ENCODE results near the gene PTMS.
A peak's percentile ranks its signal among the peaks of the same experiment; 100 is the strongest.
"Not testable (repeated sequence)": the region's sequence is repeated elsewhere in the genome, so short reads cannot be mapped to it uniquely, and the experiment has no call there.

PTMS gene, protein sequence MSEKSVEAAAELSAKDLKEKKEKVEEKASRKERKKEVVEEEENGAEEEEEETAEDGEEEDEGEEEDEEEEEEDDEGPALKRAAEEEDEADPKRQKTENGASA

DNA sequence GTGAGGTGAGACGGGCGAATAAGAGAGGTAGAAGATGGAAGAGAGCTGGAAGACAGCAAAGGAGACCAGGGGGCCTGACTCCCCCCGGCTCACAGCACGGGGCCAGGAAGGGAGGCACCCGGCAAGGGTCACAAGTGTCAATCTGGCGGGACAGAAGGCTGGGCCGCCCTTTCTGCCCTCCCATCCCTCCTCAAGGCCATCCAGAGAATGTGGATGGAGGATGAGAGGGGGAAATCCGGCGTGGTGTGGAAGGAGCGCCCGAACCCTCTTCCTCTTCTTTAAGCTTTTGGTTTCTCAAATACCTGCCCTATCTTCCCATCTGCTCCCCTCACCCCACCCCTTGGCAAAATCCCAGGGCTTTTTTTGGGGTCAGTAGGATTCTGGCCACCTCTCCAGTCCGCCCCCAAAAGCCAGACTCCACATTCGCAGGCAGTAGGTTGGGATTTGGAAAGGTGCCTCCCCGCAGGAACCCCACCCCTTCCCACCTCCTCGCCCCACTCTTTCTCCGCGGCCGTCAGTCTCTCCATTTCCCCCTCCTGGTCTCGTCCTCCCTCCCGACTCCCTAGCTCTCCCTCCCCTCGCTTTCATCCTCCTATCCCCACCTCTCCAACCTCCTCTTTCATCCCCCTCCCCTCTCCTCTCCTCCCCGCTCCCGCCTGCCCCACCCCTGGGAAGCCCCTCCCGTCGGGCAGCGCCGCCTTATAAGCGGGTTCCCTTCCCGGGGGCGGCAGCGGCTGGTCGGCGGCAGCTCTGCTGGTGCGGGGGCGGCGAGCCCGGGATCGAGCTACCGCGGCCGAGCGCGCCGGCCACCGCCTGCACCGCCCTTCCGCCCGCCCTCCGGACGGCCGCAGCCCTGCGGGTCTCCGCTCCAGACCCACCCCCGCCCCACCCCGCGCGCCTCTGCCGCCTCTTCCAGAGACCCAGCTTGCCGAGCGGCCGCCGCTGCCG, at the start of gene PTMS:
Gene PTMS (plus strand): TSS at position 730 of the 948 bp plus-strand sequence. CDS start 343 bp downstream, outside the sequence.
- DNase-seq: peak in 1 of 2 donors; percentile 42

DNA sequence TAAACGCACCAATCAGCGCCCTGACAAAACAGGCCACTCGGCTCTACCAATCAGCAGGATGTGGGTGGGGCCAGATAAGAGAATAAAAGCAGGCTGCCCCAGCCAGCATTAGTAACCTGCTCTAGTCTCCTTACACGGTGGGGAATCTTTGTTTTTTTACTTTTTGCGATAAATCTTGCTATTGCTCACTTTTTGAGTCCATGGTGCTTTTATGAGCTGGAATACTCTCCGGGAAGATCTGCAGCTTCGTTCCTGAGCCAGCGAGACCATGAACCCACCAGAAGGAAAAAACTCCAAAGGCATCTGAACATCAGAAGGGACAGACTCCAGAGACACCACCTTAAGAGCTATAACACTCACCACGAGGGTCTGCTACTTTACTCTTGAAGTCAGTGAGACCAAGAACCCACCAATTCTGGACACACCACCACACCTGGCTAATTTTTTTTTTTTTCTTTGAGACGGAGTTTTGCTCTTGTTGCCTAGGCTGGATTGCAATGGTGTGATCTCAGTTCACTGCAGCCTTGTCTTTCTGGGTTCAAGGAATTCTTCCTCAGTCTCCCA, 49.2 kb upstream of the PTMS start:
- no peak for DNase-seq

DNA sequence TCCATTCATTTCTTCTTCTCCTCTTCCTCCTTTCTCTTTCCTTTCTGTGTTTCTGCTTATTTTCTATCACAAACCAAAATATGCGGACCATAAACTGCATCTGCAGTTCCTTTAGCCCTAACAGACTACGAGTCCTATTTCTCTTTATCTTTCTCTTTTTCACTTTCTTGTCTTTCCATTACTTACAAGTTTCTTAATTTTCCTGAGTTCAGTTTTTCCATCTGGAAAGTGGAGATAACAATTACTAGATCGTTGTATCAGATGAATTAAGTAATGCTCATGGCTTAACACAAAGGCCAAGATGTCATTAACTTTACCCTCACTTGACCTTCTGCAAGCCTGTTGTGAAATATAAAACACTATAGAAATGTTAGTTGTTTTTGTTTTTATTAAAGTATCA, 43.3 kb upstream of the PTMS start:
- DNase-seq: no peak

DNA sequence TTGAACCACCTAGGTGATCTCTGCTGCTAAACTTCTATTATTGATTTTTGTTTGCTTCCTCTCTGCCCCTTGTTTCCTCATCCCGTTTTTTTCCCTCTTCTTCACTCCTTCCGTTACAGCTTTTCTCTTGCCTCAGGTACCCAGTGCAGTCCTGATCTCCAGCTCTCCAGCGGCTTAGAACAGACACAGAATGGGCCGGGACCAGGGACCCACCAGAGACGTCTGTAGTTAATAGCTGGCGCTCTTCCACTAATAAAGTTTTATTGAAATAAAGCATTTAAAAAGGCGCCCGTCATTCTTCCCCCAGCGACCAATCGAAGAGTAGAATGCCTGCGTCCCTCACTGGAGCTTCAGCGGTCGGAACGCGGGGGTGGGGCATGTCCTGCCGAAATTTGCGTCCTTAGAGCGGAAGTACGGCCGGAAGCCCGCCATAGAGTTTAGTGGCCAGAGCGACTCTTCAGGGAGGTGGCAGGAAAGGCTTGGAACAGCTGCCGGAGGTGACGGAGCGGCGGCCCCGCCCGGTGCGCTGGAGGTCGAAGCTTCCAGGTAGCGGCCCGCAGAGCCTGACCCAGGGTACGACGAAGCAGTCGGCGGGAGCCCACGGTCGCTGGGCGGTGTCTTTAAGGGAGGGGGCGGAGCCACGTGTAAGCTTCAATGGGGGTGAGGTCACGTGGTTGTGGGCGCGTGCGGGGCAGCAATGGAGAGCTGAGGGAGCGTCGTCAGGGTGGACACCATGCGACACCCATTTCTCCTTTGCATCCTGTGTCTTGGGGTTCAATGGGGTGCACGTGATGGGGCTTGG, 42.4 kb upstream of the PTMS start, which contains the start of gene COPS7A:
Gene COPS7A (plus strand): TSS at position 440 of the 802 bp plus-strand sequence. CDS start 611 bp downstream, outside the sequence.
- peak; percentile 98 for DNase-seq

DNA sequence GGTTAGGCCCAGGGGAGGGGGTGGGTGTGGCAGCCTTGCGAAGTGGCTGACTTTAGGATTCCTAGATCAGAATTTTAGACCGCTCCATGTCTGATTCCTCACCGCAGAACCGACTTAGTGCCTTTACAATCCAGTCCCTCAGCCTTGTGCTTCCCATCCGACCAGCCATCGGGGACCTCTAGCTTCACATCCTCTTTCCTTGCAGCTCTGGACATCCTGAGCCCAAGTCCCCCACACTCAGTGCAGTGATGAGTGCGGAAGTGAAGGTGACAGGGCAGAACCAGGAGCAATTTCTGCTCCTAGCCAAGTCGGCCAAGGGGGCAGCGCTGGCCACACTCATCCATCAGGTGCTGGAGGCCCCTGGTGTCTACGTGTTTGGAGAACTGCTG, 41.8 kb upstream of the PTMS start:
- DNase-seq: peak; percentile 34 to 46

DNA sequence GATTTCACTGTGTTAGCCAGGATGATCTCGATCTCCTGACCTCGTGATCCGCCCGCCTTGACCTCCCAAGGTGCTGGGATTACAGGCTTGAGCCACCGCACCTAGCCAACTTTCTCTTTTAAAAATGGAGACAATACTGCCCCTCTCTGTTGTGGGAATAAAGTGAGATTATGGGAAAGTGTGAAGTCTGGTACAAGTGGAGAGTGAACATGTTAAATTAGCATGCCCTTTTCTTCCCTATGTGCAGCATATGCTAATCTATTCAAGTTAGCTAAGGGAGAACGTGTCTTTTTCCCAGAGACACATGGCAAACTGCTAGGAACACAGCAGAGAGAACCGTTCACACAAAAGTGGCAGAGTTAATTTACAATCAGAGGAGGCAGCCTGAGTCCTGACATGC, 40.8 kb upstream of the PTMS start:
- no peak for DNase-seq

DNA sequence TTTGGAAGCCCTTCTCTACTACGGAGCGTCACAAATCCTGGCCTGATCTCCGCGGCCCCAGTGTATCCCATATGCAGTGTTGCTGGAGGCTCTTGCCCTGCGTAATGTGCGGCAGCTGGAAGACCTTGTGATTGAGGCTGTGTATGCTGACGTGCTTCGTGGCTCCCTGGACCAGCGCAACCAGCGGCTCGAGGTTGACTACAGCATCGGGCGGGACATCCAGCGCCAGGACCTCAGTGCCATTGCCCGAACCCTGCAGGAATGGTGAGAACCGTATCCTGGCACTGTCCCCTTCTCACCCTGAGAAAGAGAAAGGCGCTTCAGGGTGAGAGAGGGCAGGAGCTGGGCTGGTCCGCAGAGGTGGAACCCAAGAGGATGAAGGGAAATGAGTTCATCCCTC, 37.0 kb upstream of the PTMS start:
- no peak for DNase-seq

DNA sequence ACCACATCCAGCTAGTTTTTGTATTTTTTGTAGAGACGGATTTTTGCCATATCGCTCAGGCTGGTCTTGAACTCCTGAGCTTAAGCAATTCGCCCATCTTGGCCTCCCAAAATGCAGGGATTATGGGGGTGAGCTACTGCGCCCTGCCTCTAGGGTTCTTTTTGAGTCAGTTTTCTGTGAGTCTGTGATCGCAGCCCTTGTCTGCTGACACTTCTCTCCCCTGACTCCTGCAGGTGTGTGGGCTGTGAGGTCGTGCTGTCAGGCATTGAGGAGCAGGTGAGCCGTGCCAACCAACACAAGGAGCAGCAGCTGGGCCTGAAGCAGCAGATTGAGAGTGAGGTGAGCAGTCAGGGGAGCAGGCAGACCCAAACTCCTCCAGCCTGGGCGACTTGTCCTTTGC, 36.0 kb upstream of the PTMS start:
- no peak for DNase-seq

DNA sequence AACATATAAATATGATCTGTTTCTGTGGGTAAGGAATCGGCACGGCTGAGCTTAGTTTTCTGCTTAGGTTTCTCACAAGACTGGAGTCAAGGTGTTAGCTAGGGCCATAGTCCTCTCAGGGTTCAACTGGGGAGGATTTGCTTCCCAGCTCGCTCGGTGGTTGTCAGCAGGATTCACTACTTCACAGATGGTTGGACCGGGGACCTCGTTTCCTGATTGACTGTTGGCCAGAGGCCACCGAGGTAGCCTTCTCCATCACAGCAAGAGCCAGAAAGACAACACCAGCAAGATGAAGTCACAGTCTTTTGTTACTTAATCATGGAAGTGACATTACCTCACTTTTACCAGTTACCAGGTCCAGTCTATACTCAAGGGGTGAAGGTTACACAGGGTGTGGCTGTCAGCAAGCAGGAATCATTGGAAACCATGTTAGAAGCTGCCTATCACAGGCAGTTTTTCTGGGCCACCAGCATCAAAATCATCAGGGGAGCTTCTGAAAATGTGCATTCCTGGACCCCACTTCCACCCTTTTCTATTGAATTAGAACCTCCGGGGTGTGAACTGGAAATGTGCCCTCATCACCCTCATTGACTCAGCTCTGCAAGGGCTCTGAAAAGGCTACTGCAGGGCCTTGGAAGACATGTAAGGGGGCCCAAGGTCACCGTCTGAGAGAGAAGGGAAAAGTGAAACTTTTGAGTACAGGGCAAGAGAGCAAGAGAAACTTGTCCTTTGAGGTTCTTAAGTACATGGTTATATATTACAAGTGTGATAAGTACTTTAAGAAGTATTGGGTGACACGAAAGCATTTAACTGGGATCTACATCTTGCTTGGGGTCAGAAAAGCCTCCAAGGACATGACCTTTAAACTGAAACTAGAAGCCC, 31.4 kb upstream of the PTMS start:
- DNase-seq: no peak

DNA sequence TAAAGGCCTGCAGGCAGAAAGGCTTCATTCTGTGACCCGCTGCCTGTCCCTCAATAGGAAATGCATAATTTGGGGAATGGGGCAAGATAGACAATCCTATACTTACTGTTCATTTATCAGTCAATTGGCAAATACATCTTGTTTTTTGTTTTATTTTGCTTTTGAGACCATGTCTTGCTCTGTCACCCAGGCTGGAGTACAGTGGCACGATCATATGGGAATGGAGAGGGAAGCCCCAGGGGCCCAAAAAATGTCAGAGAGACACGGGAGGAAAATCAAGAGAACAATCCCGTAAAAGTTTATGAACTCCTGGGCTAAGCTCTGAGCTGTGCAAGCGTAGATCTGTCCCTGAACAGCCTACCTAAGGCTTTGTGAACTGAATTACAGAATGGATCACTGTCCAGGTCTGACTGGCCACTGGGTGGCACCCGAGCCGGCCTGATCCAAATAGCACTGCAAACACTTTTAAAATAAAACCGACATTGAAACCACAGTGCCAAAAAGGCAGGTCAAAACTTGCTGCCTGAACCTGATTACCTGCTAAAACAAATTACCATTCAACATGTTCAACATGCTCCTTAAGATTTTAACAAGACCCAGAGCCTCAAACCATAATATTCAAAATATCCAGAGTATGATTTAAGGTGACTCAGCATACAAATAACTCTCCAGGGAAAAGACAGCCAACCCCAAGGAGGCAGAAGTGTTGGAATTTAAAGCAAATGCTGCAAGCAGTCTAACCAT, 30.5 kb upstream of the PTMS start:
- DNase-seq: peak; percentile 38 to 58

DNA sequence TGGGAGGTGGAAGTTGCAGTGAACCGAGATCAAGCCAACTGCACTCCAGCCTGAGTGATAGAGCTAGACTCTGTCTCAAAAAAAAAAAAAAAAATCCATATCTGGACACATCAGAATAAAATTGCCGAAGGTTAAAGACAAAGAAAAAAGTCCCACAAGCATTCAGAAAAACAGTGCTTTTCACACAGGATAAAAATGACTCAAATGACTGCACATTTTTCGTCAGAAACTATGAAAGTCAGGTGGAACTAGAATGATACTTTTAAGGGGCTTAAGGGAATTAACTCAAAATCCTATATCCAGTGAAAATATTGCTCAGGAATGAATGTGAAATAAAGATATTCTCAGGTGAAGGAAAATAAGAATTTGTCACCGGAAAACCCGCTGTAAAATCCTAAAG, 29.4 kb upstream of the PTMS start:
- no peak for DNase-seq

DNA sequence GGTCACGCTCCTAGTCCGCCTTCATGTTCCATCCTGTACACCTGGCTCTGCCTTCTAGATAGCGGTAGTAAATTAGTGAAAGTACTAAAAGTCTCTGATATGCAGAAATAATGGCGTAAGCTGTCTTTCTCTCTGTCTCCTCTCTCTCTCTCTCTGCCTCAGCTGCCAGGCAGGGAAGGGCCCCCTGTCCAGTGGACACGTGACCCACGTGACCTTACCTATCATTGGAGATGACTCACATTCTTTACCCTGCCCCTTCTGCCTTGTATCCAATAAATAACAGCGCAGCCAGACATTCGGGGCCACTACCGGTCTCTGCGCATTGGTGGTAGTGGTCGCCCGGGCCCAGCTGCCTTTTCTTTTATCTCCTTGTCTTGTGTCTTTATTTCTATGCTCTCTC, 24.1 kb upstream of the PTMS start:
- DNase-seq: not testable (repeated sequence)

DNA sequence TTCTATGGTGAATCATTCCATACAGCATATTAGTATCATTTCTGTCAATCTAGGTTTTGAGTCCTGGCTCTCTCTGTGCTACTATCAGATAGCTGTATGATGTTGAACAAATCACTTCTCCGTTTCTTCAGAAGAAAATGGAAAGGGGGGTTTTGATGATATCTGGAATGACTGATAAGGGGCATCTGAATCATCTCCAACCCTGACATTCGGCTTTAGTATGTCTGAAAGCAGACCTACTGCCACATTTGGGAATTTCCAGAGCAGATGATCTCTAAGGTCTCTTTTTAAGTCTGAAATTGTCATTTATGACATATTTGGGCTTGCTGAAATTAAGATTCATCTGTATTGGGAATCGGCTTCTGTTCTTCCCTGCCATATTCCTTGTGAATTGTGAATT, 23.3 kb upstream of the PTMS start:
- DNase-seq: peak; percentile 62 to 76

DNA sequence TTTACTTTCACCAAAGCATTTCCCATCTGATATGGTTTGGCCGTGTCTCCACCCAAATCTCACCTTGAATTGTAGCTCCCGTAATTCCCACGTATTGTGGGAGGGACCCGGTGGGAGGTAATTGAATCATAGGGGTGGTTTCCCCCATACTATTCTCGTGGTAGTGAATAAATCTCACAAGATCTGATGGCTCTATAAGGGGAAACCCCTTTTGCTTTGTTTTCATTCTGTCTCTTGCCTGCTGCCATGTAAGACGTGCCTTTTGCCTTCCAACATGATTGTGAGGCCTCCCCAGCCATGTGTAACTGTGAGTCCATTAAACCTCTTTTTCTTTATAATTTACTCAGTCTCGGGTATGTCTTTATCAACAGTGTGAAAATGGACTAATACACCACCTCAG, 22.9 kb upstream of the PTMS start:
- peak; percentile 48 to 84 for DNase-seq

DNA sequence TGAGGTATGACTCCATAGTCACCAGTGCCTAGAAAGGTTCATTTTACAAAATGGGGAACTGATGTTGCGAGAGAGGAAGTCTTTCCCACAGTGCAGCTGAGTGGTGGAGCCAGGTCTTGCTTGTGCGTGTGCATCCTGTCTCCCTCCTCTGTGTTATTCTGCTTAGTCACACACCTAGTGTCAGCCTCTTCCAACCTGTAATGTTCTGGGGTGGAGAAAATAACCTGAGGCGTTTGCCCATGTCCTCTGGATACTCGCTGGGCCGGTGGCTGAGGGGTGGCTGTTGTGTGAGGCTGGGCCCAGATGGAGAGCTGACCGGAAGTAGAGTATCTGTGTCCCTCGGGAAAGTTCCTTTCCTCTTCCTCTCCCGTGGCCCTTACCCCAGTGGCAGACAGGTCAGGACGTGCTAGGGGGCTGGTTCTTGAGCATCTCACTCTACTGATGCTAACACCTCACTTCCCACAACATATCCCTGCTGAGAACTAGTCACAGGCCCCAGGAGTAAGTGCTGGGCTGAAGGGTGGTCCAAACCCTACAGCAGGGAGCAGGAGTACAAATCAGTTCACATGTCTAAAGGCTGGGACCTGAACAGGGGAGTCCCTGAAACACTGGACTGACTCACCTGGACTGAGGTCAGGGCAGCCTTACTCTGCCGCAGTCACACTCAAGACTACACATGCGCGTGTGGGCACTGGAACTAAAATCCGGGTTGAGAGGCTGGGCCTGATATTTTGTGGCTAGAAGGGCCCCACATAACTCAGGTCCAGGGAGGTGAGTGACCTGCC, 20.2 kb upstream of the PTMS start:
- DNase-seq: peak; percentile 77 to 93

DNA sequence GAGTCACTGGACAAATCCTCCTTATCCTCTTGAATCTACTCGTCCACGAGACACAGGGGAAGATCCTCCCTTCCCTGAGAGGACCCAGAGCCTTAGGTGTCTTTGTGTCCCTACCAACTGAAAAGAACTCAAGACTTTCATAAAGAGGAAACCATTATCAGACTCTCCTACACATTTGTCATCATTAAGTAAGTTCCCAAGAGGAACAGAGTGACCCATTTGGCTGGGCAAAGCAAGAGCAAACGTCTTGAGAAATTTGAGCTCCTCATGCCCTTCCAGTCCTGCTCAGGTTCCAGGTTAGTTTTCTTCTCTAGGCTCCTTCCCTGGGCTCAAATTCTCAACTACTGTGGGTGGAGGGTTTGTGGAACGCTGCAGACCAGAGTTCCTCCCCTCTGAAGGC, 18.9 kb upstream of the PTMS start:
- peak; percentile 51 to 80 for DNase-seq

DNA sequence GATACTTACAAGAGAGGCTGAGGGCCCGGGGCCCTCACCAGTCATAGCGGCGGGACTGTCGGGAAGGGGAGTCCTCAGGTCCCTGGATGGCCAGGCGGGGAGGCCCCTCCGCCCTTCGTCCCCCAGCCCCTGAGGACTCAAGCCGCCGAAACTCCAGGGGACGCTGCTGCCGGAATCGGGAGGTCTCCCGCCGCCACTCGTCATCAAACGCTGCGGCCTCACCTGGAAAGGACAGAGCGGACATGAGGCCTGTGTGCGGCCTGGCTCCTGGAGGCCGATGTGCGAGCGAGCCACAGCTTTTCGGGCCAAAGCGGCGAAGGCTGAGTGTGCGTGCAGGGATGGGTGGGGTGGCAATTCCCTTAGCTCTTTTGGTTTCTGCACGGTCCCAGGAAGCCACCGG, 17.4 kb upstream of the PTMS start:
- DNase-seq: no peak

DNA sequence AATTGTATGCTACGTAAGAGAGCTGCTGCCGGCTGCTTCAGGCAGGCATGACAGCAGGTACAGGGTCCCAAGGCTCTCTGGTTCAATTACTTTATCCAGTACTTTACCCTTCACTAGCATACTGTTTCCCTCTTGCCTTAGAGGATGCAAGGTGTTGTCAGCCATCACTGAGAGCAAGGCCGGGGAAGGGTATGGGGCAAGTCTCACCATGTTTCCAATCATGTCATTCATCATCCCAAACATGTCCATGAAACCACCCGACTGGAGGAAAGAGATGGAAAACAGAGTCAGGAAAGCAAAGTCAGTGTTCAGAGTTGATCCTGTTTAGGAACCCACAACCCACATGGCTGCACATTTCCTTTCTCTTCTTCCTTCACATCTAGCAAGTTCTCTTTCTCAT, 15.7 kb upstream of the PTMS start:
- no peak for DNase-seq

DNA sequence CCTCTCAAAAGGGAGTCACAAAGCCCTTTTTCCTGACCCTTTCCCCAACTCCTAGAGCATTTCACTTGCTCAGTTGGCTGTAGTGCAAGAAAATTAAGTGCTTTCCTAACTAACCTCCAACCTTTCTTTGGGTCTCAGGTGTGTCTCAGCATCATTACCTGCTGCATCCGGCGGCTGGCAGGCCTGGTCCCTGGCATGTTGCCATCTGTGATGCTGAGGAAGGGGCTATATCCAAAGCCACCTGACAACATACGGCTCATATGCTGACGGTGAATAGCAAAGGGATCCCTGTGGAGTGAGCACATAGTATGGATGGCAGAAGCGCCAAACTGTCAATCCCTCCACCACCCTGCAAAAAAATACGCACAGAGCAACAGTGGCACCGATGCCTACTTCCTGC, 14.4 kb upstream of the PTMS start:
- DNase-seq: no peak

DNA sequence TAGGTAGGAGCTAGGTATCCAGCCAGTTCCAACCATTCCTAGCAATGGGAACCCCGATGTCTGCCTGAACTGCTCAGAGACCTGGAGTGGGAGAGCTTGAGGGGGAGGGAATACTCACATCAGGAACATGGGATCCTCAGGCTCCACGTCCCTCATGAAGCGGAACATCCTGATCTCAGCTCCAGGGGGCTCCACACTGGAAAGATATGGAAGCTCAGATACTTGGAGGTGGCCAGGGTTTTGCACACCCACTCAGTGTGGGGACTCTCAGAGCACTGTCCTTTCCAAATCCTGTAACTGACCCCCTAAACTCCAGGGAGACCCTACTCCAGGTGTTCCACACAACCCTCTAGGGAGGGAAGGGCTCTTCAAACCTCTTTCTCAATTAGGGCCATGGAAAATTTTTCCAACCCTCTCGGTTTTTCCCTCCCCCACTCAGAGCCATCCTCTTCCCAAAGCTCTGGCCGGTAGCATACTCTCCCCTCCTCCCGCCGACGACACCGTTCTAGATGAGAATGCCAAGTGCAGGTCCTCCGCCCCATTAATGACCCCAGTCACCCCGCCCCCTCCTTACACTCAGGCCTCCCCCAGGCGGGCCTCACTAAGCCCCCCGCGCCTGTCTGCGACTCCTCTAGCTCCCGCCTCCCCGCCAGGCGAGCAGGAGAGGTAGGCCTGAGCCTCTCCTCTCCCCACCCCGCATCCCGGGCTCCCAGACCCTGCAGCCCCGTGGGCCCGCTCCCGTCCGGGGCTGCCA, 13.8 kb upstream of the PTMS start:
- no peak for DNase-seq
